ENCODE measurements around the gene CACNA1D.

CACNA1D gene

GRCh38 chr3:53705024-53705745, 210.8 kb downstream of the CACNA1D start:
- H3K27me3 ChIP-seq (ENCODE audit: control insufficient read depth in 2 of 2, insufficient read depth in 2 of 2, low read length in 2 of 2) = no peaks in the 10 kb centered on the region
- H3K4me3 ChIP-seq (ENCODE audit: low read length in 2 of 2) = no peak overlapping the region
- H3K9me3 ChIP-seq (ENCODE audit: control insufficient read depth in 2 of 2, low read length in 2 of 2) = no peaks in the 10 kb centered on the region
- H3K27ac ChIP-seq (ENCODE audit: low read depth in 2 of 2, low read length in 2 of 2) = no peak overlapping the region
- H3K36me3 ChIP-seq (ENCODE audit: control insufficient read depth in 2 of 2, insufficient read depth in 2 of 2, low read length in 2 of 2) = no peaks in the 10 kb centered on the region
- peaks cover 0 to 4% of the 10 kb centered on the region in 2 donors for H3K4me1 ChIP-seq (ENCODE audit: control insufficient read depth in 2 of 2, insufficient read depth in 2 of 2, low read length in 2 of 2)
- no peak overlapping the region for H3K9ac ChIP-seq (ENCODE audit: low read depth in 1 of 2, low read length in 2 of 2)

DNA sequence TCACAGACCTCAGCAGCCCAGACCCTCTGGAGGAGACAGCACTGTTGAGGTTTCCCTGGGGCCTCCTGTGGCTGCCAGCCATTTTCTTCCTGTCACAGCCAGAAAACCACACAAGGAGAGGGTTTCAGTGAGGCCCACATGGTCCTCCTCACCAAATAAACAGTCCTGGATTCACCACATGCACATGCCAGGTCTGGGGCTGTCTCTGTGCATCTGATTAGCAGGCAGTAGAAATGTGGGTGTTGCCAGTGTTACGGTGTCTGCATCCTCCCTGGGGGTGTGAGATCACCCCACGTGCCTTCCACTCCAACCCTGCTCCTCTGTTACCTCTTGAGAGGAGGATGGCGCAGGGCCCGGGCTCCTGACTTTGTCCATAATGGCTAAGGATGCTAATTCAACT, 211.4 kb downstream of the CACNA1D start:
- no peaks in the 10 kb centered on the region for H3K27me3 ChIP-seq (ENCODE audit: control insufficient read depth in 2 of 2, insufficient read depth in 2 of 2, low read length in 2 of 2)
- no peaks in the 10 kb centered on the region for H3K36me3 ChIP-seq (ENCODE audit: control insufficient read depth in 2 of 2, insufficient read depth in 2 of 2, low read length in 2 of 2)
- no peak overlapping the region for H3K27ac ChIP-seq (ENCODE audit: low read depth in 2 of 2, low read length in 2 of 2)
- no peak overlapping the region for H3K4me3 ChIP-seq (ENCODE audit: low read length in 2 of 2)
- H3K4me1 ChIP-seq (ENCODE audit: control insufficient read depth in 2 of 2, insufficient read depth in 2 of 2, low read length in 2 of 2) = peaks cover 0 to 4% of the 10 kb centered on the region in 2 donors
- H3K9me3 ChIP-seq (ENCODE audit: control insufficient read depth in 2 of 2, low read length in 2 of 2) = no peaks in the 10 kb centered on the region
- no peak overlapping the region for H3K9ac ChIP-seq (ENCODE audit: low read depth in 1 of 2, low read length in 2 of 2)

GRCh38 chr3:53707222-53707621, 212.8 kb downstream of the CACNA1D start:
- no peaks in the 10 kb centered on the region for H3K27me3 ChIP-seq (ENCODE audit: control insufficient read depth in 2 of 2, insufficient read depth in 2 of 2, low read length in 2 of 2)
- H3K9me3 ChIP-seq (ENCODE audit: control insufficient read depth in 2 of 2, low read length in 2 of 2) = no peaks in the 10 kb centered on the region
- H3K4me1 ChIP-seq (ENCODE audit: control insufficient read depth in 2 of 2, insufficient read depth in 2 of 2, low read length in 2 of 2) = peaks cover 0 to 4% of the 10 kb centered on the region in 2 donors
- no peaks in the 10 kb centered on the region for H3K36me3 ChIP-seq (ENCODE audit: control insufficient read depth in 2 of 2, insufficient read depth in 2 of 2, low read length in 2 of 2)
- no peak overlapping the region for H3K4me3 ChIP-seq (ENCODE audit: low read length in 2 of 2)
- no peak overlapping the region for H3K27ac ChIP-seq (ENCODE audit: low read depth in 2 of 2, low read length in 2 of 2)
- H3K9ac ChIP-seq (ENCODE audit: low read depth in 1 of 2, low read length in 2 of 2) = no peak overlapping the region

GRCh38 chr3:53708001-53708621, 213.7 kb downstream of the CACNA1D start:
- Histone ChIP-seq H3K27ac (ENCODE audit: low read depth in 2 of 2, low read length in 2 of 2) (no peak overlapping the region), H3K27me3 (ENCODE audit: control insufficient read depth in 2 of 2, insufficient read depth in 2 of 2, low read length in 2 of 2) (no peaks in the 10 kb centered on the region), H3K9ac (ENCODE audit: low read depth in 1 of 2, low read length in 2 of 2) (no peak overlapping the region)

GRCh38 chr3:53709256-53709655, 214.8 kb downstream of the CACNA1D start:
- H3K4me3 ChIP-seq (ENCODE audit: low read length in 2 of 2) = no peak overlapping the region
- H3K27me3 ChIP-seq (ENCODE audit: control insufficient read depth in 2 of 2, insufficient read depth in 2 of 2, low read length in 2 of 2) = no peaks in the 10 kb centered on the region
- H3K36me3 ChIP-seq (ENCODE audit: control insufficient read depth in 2 of 2, insufficient read depth in 2 of 2, low read length in 2 of 2) = no peaks in the 10 kb centered on the region
- peaks cover 0 to 4% of the 10 kb centered on the region in 2 donors for H3K4me1 ChIP-seq (ENCODE audit: control insufficient read depth in 2 of 2, insufficient read depth in 2 of 2, low read length in 2 of 2)
- no peaks in the 10 kb centered on the region for H3K9me3 ChIP-seq (ENCODE audit: control insufficient read depth in 2 of 2, low read length in 2 of 2)
- H3K9ac ChIP-seq (ENCODE audit: low read depth in 1 of 2, low read length in 2 of 2) = no peak overlapping the region
- H3K27ac ChIP-seq (ENCODE audit: low read depth in 2 of 2, low read length in 2 of 2) = no peak overlapping the region

More at GRCh38 chr3:53708001-53708621, 213.7 kb downstream of the CACNA1D start:
- Histone ChIP-seq H3K9me3 (ENCODE audit: control insufficient read depth in 2 of 2, low read length in 2 of 2) (no peaks in the 10 kb centered on the region), H3K4me3 (ENCODE audit: low read length in 2 of 2) (no peak overlapping the region), H3K4me1 (ENCODE audit: control insufficient read depth in 2 of 2, insufficient read depth in 2 of 2, low read length in 2 of 2) (peaks cover 0 to 4% of the 10 kb centered on the region in 2 donors), H3K36me3 (ENCODE audit: control insufficient read depth in 2 of 2, insufficient read depth in 2 of 2, low read length in 2 of 2) (no peaks in the 10 kb centered on the region)

DNA sequence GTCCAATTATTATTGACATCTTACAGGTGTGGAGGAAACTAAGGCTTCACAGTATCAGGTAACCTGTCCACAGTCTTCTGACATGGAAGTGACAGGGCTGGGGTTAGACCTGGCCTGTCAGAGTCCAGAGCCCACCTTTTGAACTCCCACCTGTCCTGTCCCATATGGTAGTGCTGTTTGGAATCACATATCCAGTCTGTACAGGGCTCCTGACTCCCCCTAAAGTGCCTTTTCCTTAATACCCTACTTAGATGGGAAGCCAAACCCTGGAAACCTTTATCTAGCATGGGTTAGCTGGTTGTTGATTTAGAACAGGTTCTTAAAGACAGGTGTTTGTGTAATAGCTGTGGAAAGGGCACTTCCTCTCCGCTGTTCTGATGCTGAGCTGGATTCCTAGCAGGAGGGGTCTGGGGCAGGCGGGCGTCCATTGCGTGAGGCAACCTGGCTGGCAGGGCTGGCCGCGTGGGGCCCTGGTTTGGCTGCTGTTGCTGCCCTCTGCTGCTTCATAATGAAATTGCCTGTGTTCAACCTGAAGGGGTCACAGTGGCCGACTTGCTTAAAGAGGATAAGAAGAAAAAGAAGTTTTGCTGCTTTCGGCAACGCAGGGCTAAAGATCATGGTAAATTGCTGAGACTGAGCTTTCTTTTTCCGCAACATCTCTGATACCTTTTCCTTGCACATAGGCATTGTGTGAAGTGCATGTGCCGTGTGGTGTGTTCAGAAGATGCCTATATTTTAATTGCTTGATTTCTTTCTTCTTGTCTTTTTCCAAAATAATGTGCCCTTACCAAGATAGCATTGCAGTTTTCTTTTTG, 215.7 kb downstream of the CACNA1D start:
- no peak overlapping the region for H3K27ac ChIP-seq (ENCODE audit: low read depth in 2 of 2, low read length in 2 of 2)

GRCh38 chr3:53711387-53711786, 217.0 kb downstream of the CACNA1D start:
- no peaks in the 10 kb centered on the region for H3K27me3 ChIP-seq (ENCODE audit: control insufficient read depth in 2 of 2, insufficient read depth in 2 of 2, low read length in 2 of 2)
- peaks cover 0 to 4% of the 10 kb centered on the region in 2 donors for H3K4me1 ChIP-seq (ENCODE audit: control insufficient read depth in 2 of 2, insufficient read depth in 2 of 2, low read length in 2 of 2)
- no peak overlapping the region for H3K4me3 ChIP-seq (ENCODE audit: low read length in 2 of 2)
- H3K9me3 ChIP-seq (ENCODE audit: control insufficient read depth in 2 of 2, low read length in 2 of 2) = no peaks in the 10 kb centered on the region
- H3K27ac ChIP-seq (ENCODE audit: low read depth in 2 of 2, low read length in 2 of 2) = no peak overlapping the region
- H3K36me3 ChIP-seq (ENCODE audit: control insufficient read depth in 2 of 2, insufficient read depth in 2 of 2, low read length in 2 of 2) = no peaks in the 10 kb centered on the region
- H3K9ac ChIP-seq (ENCODE audit: low read depth in 1 of 2, low read length in 2 of 2) = no peak overlapping the region

More for the DNA sequence above, 215.7 kb downstream of the CACNA1D start:
- no peak overlapping the region for H3K9ac ChIP-seq (ENCODE audit: low read depth in 1 of 2, low read length in 2 of 2)
- no peak overlapping the region for H3K4me3 ChIP-seq (ENCODE audit: low read length in 2 of 2)
- H3K4me1 ChIP-seq (ENCODE audit: control insufficient read depth in 2 of 2, insufficient read depth in 2 of 2, low read length in 2 of 2) = peaks cover 0 to 4% of the 10 kb centered on the region in 2 donors
- H3K27me3 ChIP-seq (ENCODE audit: control insufficient read depth in 2 of 2, insufficient read depth in 2 of 2, low read length in 2 of 2) = no peaks in the 10 kb centered on the region
- H3K9me3 ChIP-seq (ENCODE audit: control insufficient read depth in 2 of 2, low read length in 2 of 2) = no peaks in the 10 kb centered on the region
- H3K36me3 ChIP-seq (ENCODE audit: control insufficient read depth in 2 of 2, insufficient read depth in 2 of 2, low read length in 2 of 2) = no peaks in the 10 kb centered on the region

- Histone ChIP-seq H3K36me3 (ENCODE audit: control insufficient read depth in 2 of 2, insufficient read depth in 2 of 2, low read length in 2 of 2) (no peaks in the 10 kb centered on the region), H3K27me3 (ENCODE audit: control insufficient read depth in 2 of 2, insufficient read depth in 2 of 2, low read length in 2 of 2) (no peaks in the 10 kb centered on the region), H3K9ac (ENCODE audit: low read depth in 1 of 2, low read length in 2 of 2) (no peak overlapping the region), H3K27ac (ENCODE audit: low read depth in 2 of 2, low read length in 2 of 2) (no peak overlapping the region), H3K4me1 (ENCODE audit: control insufficient read depth in 2 of 2, insufficient read depth in 2 of 2, low read length in 2 of 2) (peaks cover 0 to 4% of the 10 kb centered on the region in 2 donors), H3K4me3 (ENCODE audit: low read length in 2 of 2) (no peak overlapping the region), H3K9me3 (ENCODE audit: control insufficient read depth in 2 of 2, low read length in 2 of 2) (no peaks in the 10 kb centered on the region)
Measured at GRCh38 chr3:53712817-53713388, 218.5 kb downstream of the CACNA1D start.

DNA sequence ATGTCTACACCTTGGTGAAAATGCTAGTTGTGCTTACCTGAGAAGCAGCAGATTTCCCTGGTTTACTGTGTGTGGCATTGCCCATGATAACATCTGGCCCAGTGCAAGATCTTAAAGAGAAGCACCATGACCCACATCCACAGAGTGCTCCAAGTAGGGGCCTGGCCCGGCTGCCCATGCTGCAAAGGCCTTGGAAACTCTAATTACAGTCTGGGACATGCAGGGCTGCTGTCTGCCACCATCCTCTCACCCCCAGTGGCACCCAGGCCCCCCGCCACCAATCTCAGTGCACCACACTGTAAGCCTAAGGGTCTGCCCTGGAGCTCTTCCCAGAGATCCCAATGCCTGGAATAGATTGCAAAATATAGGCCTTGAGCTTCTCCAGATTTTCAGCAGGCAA, 219.2 kb downstream of the CACNA1D start:
- Histone ChIP-seq H3K9ac (ENCODE audit: low read depth in 1 of 2, low read length in 2 of 2) (no peak overlapping the region), H3K4me1 (ENCODE audit: control insufficient read depth in 2 of 2, insufficient read depth in 2 of 2, low read length in 2 of 2) (peaks cover 0 to 4% of the 10 kb centered on the region in 2 donors), H3K27ac (ENCODE audit: low read depth in 2 of 2, low read length in 2 of 2) (no peak overlapping the region), H3K4me3 (ENCODE audit: low read length in 2 of 2) (no peak overlapping the region), H3K9me3 (ENCODE audit: control insufficient read depth in 2 of 2, low read length in 2 of 2) (no peaks in the 10 kb centered on the region), H3K36me3 (ENCODE audit: control insufficient read depth in 2 of 2, insufficient read depth in 2 of 2, low read length in 2 of 2) (no peaks in the 10 kb centered on the region), H3K27me3 (ENCODE audit: control insufficient read depth in 2 of 2, insufficient read depth in 2 of 2, low read length in 2 of 2) (no peaks in the 10 kb centered on the region)
